Measurements from ENCODE around the gene DCAF15.

DCAF15 gene

GRCh38 chr19:13930402-13930801, 21.9 kb upstream of the DCAF15 start:
- DNase-seq = no peak

GRCh38 chr19:13931391-13932148, 20.7 kb upstream of the DCAF15 start:
- DNase-seq = no peak

- DNase-seq = no peak
Observed at GRCh38 chr19:13932149-13932637, 20.1 kb upstream of the DCAF15 start.

- no peak for DNase-seq
Observed at GRCh38 chr19:13932911-13933393, 19.4 kb upstream of the DCAF15 start.

DNA sequence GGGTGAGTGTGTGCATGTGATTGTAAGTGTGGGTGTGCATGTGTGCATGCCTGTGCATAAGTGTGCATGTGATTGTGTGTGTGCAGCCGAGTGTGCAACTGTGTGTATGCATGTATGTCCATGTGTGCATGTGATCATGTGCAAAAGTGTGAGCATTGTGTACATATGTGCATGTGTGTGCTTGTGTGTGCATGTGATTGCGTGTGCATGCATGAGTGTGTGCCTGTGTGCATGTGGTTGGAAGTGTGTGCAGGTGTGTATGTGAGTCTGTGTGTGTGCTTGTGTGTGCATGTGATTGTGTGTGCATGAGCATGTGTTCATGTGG, 17.6 kb upstream of the DCAF15 start:
- no peak for DNase-seq

GRCh38 chr19:13935765-13936510, 16.4 kb upstream of the DCAF15 start:
- DNase-seq = no peak

- DNase-seq = peak in 9 of 51 donors; percentile 5 to 46 (median 26)
Observed at GRCh38 chr19:13937479-13938300, 14.6 kb upstream of the DCAF15 start.

- DNase-seq = peak in 8 of 51 donors; percentile 10 to 46 (median 26)
Observed at GRCh38 chr19:13938301-13939064, 13.8 kb upstream of the DCAF15 start, which contains the start of gene PODNL1. Gene PODNL1 (minus strand): TSS chr19:13938417. CDS start chr19:13938181, 236 bp downstream.

GRCh38 chr19:13942023-13942684, 10.2 kb upstream of the DCAF15 start:
- DNase-seq = no peak

GRCh38 chr19:13946414-13946813, 5.9 kb upstream of the DCAF15 start:
- no peak for DNase-seq

DNA sequence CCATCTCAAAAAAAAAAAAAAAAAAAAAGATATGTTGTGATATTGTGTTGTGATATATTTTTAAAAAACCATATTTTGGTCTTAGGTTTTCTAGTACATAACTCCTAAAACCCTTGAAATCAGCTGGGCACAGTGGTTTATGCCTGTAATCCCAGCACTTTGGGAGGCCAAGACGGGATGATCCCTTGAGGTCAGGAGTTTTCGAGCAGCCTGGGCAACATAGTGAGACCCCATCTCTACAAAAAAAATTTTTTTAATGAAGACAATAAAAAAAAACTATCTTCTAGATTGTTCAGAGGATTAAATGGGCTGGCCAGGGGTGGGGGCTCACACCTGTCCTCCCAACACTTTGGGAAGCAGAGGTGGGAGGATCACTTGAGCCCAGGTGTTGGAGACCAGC, 1.3 kb upstream of the DCAF15 start:
- no peak for DNase-seq

- no peak for DNase-seq
Observed at GRCh38 chr19:13951799-13952153, 533 bp upstream of the DCAF15 start.

DNA sequence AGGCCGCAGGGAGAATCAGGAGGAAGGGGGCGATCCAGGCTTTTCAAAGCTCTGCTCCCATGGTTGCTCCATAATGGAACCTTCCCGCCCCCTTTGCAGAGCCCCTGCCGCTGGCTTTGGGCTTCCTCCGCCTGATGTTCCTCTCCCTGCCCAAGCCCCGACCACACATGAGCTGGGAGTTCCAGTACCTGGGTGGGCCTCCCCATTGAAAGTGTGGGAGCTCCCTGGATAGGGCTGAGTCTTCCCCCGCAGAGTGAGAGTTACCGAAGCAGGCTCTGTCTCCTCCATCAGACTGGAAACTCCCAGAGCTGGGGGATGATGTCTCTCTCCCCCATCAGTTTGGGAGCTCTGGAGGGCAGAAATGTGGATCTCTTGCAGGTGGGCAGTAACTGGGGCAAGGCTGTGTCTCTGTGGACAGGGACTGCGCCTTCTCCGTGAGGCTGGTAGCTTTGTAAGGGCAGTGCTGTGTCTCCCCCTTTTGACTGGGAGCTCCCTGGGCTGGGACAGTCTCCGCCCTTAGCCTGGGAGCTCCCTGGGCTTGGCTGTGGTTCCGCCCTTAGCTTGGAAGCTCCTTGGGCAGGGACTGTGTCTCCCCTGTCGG, 722 bp downstream of the DCAF15 start:
- DNase-seq = peak in 2 of 51 donors; percentile 11 to 15

DNA sequence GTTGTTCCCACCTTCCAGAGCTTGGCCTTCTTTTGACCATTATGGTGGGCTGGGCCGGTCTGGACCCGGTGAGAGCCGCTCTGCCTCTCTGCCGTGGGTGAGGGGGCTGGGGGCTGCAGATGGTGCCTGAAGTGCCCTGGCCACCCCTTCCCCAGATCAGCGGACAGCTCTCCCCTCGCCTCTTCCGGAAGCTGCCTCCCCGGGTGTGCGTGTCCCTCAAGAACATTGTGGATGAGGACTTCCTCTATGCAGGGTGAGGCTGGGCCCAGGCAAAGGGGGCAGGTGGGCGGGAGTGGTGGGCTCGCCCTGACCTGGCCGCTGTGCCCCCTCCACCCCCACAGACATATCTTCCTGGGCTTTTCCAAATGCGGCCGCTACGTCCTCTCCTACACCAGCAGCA, 1.9 kb downstream of the DCAF15 start:
- DNase-seq = no peak

GRCh38 chr19:13955662-13956364, 3.5 kb downstream of the DCAF15 start:
- no peak for DNase-seq

GRCh38 chr19:13956365-13956744, 4.0 kb downstream of the DCAF15 start:
- DNase-seq = no peak

GRCh38 chr19:13957051-13957450, 4.7 kb downstream of the DCAF15 start:
- no peak for DNase-seq

GRCh38 chr19:13958043-13958442, 5.7 kb downstream of the DCAF15 start:
- no peak for DNase-seq

Data from hypothalamus (tissue), 51 donors.